Glutamatergic neuron (in vitro differentiated cells): ENCODE data around the gene SSNA1. TPM values are rescaled to one million over a fixed set of nuclear protein-coding genes. Genes with fewer than 3 reads are reported as not detected.
A peak's percentile ranks its signal among the peaks of the same experiment; 100 is the strongest.
"Not testable (repeated sequence)": the region's sequence is repeated elsewhere in the genome, so short reads cannot be mapped to it uniquely, and the experiment has no call there.

Experiments
- DNase-seq: peaks from one replicate; pipeline ENCODE4 v3.0.0; 2022
- H3K27ac Mint-ChIP-seq: one replicate; pipeline ENCODE4 v1.8.0; 2020; ENCODE audit warnings: mild to moderate bottlenecking, mixed read lengths, inconsistent platforms; ENCODE audit not compliant: unreplicated experiment
- H3K27me3 Mint-ChIP-seq: one replicate; pipeline ENCODE4 v1.8.0; 2020; ENCODE audit warnings: mild to moderate bottlenecking, moderate library complexity, mixed read lengths, inconsistent platforms; ENCODE audit not compliant: unreplicated experiment
- H3K36me3 Mint-ChIP-seq: one replicate; pipeline ENCODE4 v1.8.0; 2020; ENCODE audit warnings: mild to moderate bottlenecking, mixed read lengths, inconsistent platforms; ENCODE audit not compliant: unreplicated experiment
- H3K4me1 Mint-ChIP-seq: one replicate; pipeline ENCODE4 v1.8.0; 2020; ENCODE audit warnings: mild to moderate bottlenecking, low read depth, mixed read lengths, inconsistent platforms; ENCODE audit not compliant: unreplicated experiment
- H3K4me3 Mint-ChIP-seq: one replicate; pipeline ENCODE4 v1.8.0; 2020; ENCODE audit warnings: mild to moderate bottlenecking, mixed read lengths, inconsistent platforms; ENCODE audit not compliant: unreplicated experiment
- H3K9me3 Mint-ChIP-seq: one replicate; pipeline ENCODE4 v1.8.0; 2020; ENCODE audit warnings: mild to moderate bottlenecking, moderate library complexity, mixed read lengths, inconsistent platforms; ENCODE audit not compliant: unreplicated experiment
- CTCF ChIP-seq: fragments of 200-600 bp; sonication (generic); IDR thresholded peaks from one replicate; pipeline ENCODE4 v1.5.0; 2021; ENCODE audit not compliant: partially characterized antibody, unreplicated experiment
- microRNA-seq: library from miRNA; unstranded; fragments of <30 nt; microRNA quantifications from one replicate; pipeline ENCODE4, GENCODE V29; 2020; ENCODE audit not compliant: unreplicated experiment
- total RNA-seq: library from RNA; stranded (reverse); fragmentation: NEBNext Ultra II Directional; extraction: Animal tissue kit (Norgen Biotek cat#: 25700); gene quantifications from one replicate; pipeline ENCODE4 v1.2.1, GENCODE V29; 2021; ENCODE audit not compliant: unreplicated experiment

The SSNA1 gene
- total RNA-seq, 1 donor from 2014 or later = 37.3 TPM

- peaks cover 5% of the 10 kb centered on the region for H3K9me3 Mint-ChIP-seq
Observed at GRCh38 chr9:137237759-137238726, 49.6 kb downstream of the SSNA1 start.

GRCh38 chr9:137239541-137240200, 51.2 kb downstream of the SSNA1 start:
- DNase-seq = not testable (repeated sequence)
- H3K27ac Mint-ChIP-seq = peak overlapping the region; percentile 62

More at GRCh38 chr9:137237759-137238726, 49.6 kb downstream of the SSNA1 start:
- peaks cover 16% of the 10 kb centered on the region for H3K4me1 Mint-ChIP-seq
- no peak for TF ChIP-seq CTCF
- peak; percentile 59 for DNase-seq
- H3K4me3 Mint-ChIP-seq = peak overlapping the region; percentile 46
- no peak overlapping the region for H3K27ac Mint-ChIP-seq
- H3K36me3 Mint-ChIP-seq = no peaks in the 10 kb centered on the region
- peaks cover 15% of the 10 kb centered on the region for H3K27me3 Mint-ChIP-seq

More at GRCh38 chr9:137239541-137240200, 51.2 kb downstream of the SSNA1 start:
- Mint-ChIP-seq H3K27me3 (peaks cover 15% of the 10 kb centered on the region), H3K4me1 (peaks cover 16% of the 10 kb centered on the region), H3K4me3 (peak overlapping the region; percentile 81)
- H3K36me3 Mint-ChIP-seq, H3K9me3 Mint-ChIP-seq: not testable (repeated sequence)

Small RNAs within 50 kb of the gene (microRNA-seq; reads per million reads assigned to microRNA genes)
- gene MIR3621 = not detected

Other genes with a start within 250 kb of the SSNA1 start
- gene FBXW5, start 243.9 kb upstream of the SSNA1 start, total RNA-seq = 77.9 TPM
- gene C8G, start 243.4 kb upstream of the SSNA1 start, total RNA-seq = 14.5 TPM
- gene LCN12, start 236.4 kb upstream of the SSNA1 start, total RNA-seq = 2.9 TPM
- gene PTGDS, start 211.2 kb upstream of the SSNA1 start, total RNA-seq = not detected
- gene LCNL1, start 205.7 kb upstream of the SSNA1 start, total RNA-seq = not detected
- gene PAXX, start 196.3 kb upstream of the SSNA1 start, total RNA-seq = 50.7 TPM
- gene CLIC3, start 192.1 kb upstream of the SSNA1 start, total RNA-seq = not detected
- 70.7 TPM for gene ABCA2, start 160.4 kb upstream of the SSNA1 start, total RNA-seq
- 0.20 TPM for gene FUT7, start 156.6 kb upstream of the SSNA1 start, total RNA-seq
- 260 TPM for gene NPDC1, start 142.5 kb upstream of the SSNA1 start, total RNA-seq
- 0.69 TPM for gene ENTPD2, start 134.6 kb upstream of the SSNA1 start, total RNA-seq
- gene SAPCD2, start 118.1 kb upstream of the SSNA1 start, total RNA-seq = 13.5 TPM
- gene UAP1L1, start 111.2 kb upstream of the SSNA1 start, total RNA-seq = 5.1 TPM
- 59.8 TPM for gene MAN1B1, start 101.7 kb upstream of the SSNA1 start, total RNA-seq
- 30.8 TPM for gene DPP7, start 73.9 kb upstream of the SSNA1 start, total RNA-seq
- gene GRIN1, start 49.5 kb upstream of the SSNA1 start, total RNA-seq = 5.5 TPM
- 0.98 TPM for gene LRRC26, start 18.6 kb upstream of the SSNA1 start, total RNA-seq
- gene TMEM210, start 16.6 kb upstream of the SSNA1 start, total RNA-seq = not detected
- gene ANAPC2, start 116 bp upstream of the SSNA1 start, total RNA-seq = 72.9 TPM
- 9.6 TPM for gene TPRN, start 12.1 kb downstream of the SSNA1 start, total RNA-seq
- gene TMEM203, start 17.0 kb downstream of the SSNA1 start, total RNA-seq = 36.5 TPM
- gene NDOR1, start 17.0 kb downstream of the SSNA1 start, total RNA-seq = 31.6 TPM
- 24.8 TPM for gene RNF208, start 33.6 kb downstream of the SSNA1 start, total RNA-seq
- 2.1 TPM for gene CYSRT1, start 36.5 kb downstream of the SSNA1 start, total RNA-seq
- 0.39 TPM for gene RNF224, start 38.8 kb downstream of the SSNA1 start, total RNA-seq
- not detected for gene SLC34A3, start 42.2 kb downstream of the SSNA1 start, total RNA-seq
- 192 TPM for gene TUBB4B, start 52.6 kb downstream of the SSNA1 start, total RNA-seq
- not detected for gene STPG3, start 62.6 kb downstream of the SSNA1 start, total RNA-seq
- gene NELFB, start 66.7 kb downstream of the SSNA1 start, total RNA-seq = 48.5 TPM
- 1.5 TPM for gene TOR4A, start 89.0 kb downstream of the SSNA1 start, total RNA-seq
- 15.2 TPM for gene NRARP, start 113.6 kb downstream of the SSNA1 start, total RNA-seq
- 24.5 TPM for gene EXD3, start 234.5 kb downstream of the SSNA1 start, total RNA-seq
- 2.6 TPM for gene NOXA1, start 234.7 kb downstream of the SSNA1 start, total RNA-seq